Panc1 (cell line): ENCODE data around the gene ENPP3.

Experiments used
- POLR2AphosphoS5 ChIP-seq: IDR thresholded peaks from 2 replicates; pipeline ENCODE4 v1.6.1; 2012; ENCODE audit warnings: mild to moderate bottlenecking, low read depth, low read length, moderate library complexity
- SIN3A ChIP-seq: IDR thresholded peaks from 2 replicates; pipeline ENCODE4 v1.6.1; 2012; ENCODE audit warnings: low read depth, mild to moderate bottlenecking, low read length, moderate library complexity, borderline replicate concordance; ENCODE audit not compliant: insufficient read depth
- TCF7L2 ChIP-seq: IDR thresholded peaks from 2 replicates; pipeline ENCODE4 v1.6.1; 2011; ENCODE audit warnings: mild to moderate bottlenecking, low read depth, low read length, inconsistent platforms
- TF ChIP-seq, protein P1 (sequence below): fragments of 450-650 bp; IDR thresholded peaks from 2 replicates; pipeline ENCODE4 v1.5.1; 2017; ENCODE audit warnings: mild to moderate bottlenecking
- TF ChIP-seq, protein P2 (sequence below), 2 experiments: IDR thresholded peaks; 2 replicates each; pipeline ENCODE4 v1.6.1; 2011 to 2012; ENCODE audit warnings: low read depth in 2 of 2, control low read depth in 1 of 2, low read length in 1 of 2, mild to moderate bottlenecking in 1 of 2, moderate library complexity in 1 of 2; ENCODE audit not compliant: insufficient read depth in 1 of 2

DNA sequence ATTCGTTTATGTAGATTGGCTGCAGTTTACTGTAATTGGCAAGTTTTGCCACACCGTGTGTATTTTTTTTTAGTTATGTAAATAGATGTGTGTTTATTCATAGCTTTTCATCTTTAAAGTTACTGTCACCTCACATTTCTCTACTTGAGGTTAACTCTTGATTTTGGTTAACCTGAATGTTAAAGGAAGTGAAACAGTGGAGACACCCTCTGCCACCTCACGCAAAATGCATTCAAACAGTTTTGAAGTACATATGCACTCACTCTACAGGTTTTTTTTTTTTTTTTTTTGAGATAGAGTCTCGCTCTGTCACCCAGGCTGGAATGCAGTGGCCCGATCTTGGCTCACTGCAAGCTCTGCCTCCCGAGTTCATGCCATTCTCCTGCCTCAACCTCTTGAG is 46.4 kb downstream of the ENPP3 start:
- TF ChIP-seq, protein P1, sequence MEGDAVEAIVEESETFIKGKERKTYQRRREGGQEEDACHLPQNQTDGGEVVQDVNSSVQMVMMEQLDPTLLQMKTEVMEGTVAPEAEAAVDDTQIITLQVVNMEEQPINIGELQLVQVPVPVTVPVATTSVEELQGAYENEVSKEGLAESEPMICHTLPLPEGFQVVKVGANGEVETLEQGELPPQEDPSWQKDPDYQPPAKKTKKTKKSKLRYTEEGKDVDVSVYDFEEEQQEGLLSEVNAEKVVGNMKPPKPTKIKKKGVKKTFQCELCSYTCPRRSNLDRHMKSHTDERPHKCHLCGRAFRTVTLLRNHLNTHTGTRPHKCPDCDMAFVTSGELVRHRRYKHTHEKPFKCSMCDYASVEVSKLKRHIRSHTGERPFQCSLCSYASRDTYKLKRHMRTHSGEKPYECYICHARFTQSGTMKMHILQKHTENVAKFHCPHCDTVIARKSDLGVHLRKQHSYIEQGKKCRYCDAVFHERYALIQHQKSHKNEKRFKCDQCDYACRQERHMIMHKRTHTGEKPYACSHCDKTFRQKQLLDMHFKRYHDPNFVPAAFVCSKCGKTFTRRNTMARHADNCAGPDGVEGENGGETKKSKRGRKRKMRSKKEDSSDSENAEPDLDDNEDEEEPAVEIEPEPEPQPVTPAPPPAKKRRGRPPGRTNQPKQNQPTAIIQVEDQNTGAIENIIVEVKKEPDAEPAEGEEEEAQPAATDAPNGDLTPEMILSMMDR = no peak
- no peak for TF ChIP-seq TCF7L2
- TF ChIP-seq POLR2AphosphoS5 = no peak
- TF ChIP-seq, protein P2, sequence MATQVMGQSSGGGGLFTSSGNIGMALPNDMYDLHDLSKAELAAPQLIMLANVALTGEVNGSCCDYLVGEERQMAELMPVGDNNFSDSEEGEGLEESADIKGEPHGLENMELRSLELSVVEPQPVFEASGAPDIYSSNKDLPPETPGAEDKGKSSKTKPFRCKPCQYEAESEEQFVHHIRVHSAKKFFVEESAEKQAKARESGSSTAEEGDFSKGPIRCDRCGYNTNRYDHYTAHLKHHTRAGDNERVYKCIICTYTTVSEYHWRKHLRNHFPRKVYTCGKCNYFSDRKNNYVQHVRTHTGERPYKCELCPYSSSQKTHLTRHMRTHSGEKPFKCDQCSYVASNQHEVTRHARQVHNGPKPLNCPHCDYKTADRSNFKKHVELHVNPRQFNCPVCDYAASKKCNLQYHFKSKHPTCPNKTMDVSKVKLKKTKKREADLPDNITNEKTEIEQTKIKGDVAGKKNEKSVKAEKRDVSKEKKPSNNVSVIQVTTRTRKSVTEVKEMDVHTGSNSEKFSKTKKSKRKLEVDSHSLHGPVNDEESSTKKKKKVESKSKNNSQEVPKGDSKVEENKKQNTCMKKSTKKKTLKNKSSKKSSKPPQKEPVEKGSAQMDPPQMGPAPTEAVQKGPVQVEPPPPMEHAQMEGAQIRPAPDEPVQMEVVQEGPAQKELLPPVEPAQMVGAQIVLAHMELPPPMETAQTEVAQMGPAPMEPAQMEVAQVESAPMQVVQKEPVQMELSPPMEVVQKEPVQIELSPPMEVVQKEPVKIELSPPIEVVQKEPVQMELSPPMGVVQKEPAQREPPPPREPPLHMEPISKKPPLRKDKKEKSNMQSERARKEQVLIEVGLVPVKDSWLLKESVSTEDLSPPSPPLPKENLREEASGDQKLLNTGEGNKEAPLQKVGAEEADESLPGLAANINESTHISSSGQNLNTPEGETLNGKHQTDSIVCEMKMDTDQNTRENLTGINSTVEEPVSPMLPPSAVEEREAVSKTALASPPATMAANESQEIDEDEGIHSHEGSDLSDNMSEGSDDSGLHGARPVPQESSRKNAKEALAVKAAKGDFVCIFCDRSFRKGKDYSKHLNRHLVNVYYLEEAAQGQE (IDR thresholded peaks at IDR 0.05; ENCODE audit: insufficient read depth in 1 of 2, low read depth in 2 of 2, low read length in 1 of 2) = no peak
- no peak for TF ChIP-seq SIN3A
